ENCODE measurements around the gene IPO9. TPM values are rescaled to one million over a fixed set of nuclear protein-coding genes. Genes with fewer than 3 reads are reported as not detected.

The IPO9 gene
- total RNA-seq, 5 donors from 2014 or later (not counting 1 experiment from before 2014, with no cell fraction given) = 28.2 to 39.9 (median 36.9) TPM

GRCh38 chr1:201870397-201870796 lies 41.4 kb downstream of the IPO9 start:
- Histone ChIP-seq H3K27me3 (replicated peaks in 1 of 2; ENCODE audit: control insufficient read depth in 2 of 2, extremely low read depth in 1 of 2, insufficient read depth in 2 of 2, low read length in 1 of 2) (no peaks in the 10 kb centered on the region), H3K36me3 (ENCODE audit: control insufficient read depth in 2 of 2, extremely low read depth in 1 of 2, insufficient read depth in 1 of 2, low read length in 1 of 2) (peaks cover 22 to 81% of the 10 kb centered on the region in 2 donors), H3K4me3 (ENCODE audit: control insufficient read depth in 1 of 2, extremely low read depth in 1 of 2, low read length in 1 of 2) (no peak overlapping the region), H3K4me1 (ENCODE audit: control insufficient read depth in 1 of 2, extremely low read depth in 1 of 2, insufficient read depth in 2 of 2, low read length in 2 of 2) (no peaks in the 10 kb centered on the region), H3K27ac (ENCODE audit: low read length) (no peak overlapping the region), H3K9me3 (no peaks in the 10 kb centered on the region)
- CTCF ChIA-PET = no interaction called here
- POLR2A ChIA-PET = no interaction called here
- no peaks in the 10 kb centered on the region for H3K9me3 Mint-ChIP-seq
- H3K4me3 Mint-ChIP-seq = no peak overlapping the region
- H3K27me3 Mint-ChIP-seq = no peaks in the 10 kb centered on the region
- peaks cover 61% of the 10 kb centered on the region for H3K36me3 Mint-ChIP-seq
- no peak overlapping the region for H3K27ac Mint-ChIP-seq
- WGBS (ENCODE audit: insufficient coverage) = 90% methylated on average over 2 of the region's 10 CpGs
- no peaks in the 10 kb centered on the region for H3K4me1 Mint-ChIP-seq
- DNase-seq (no peak), ATAC-seq (replicated peaks in 1 of 4) (no peak)

DNA sequence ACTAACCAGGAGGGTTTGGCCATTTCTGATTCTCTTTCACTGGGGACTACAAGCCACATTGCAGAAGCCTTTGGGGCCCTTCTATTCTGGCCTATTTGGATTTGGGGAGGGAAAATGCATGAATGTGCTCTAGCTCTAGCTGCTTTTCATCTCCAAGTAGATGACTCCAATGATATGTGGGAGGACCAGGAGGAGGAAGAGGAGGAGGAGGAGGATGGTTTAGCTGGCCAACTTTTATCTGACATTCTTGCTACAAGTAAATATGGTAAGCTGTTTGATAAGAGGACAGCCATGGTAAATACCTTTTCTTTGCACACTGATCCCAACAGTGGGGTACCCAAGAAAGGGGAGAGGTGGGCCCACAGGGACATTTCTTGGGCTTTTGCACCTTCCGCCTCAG lies 45.7 kb downstream of the IPO9 start:
- H3K27ac ChIP-seq (ENCODE audit: low read length) = no peak overlapping the region
- no peaks in the 10 kb centered on the region for H3K27me3 ChIP-seq (replicated peaks in 1 of 2; ENCODE audit: control insufficient read depth in 2 of 2, extremely low read depth in 1 of 2, insufficient read depth in 2 of 2, low read length in 1 of 2)
- Mint-ChIP-seq H3K9me3 (no peaks in the 10 kb centered on the region), H3K27ac (no peak overlapping the region), H3K27me3 (no peaks in the 10 kb centered on the region), H3K4me3 (no peak overlapping the region), H3K4me1 (peaks cover 0 to 2% (median 0%) of the 10 kb centered on the region in 3 donors), H3K36me3 (peaks cover 48% of the 10 kb centered on the region)
- ATAC-seq (replicated peaks in 1 of 4) (no peak), DNase-seq (no peak)
- peaks cover 20 to 53% of the 10 kb centered on the region in 2 donors for H3K36me3 ChIP-seq (ENCODE audit: control insufficient read depth in 2 of 2, extremely low read depth in 1 of 2, insufficient read depth in 1 of 2, low read length in 1 of 2)
- H3K4me3 ChIP-seq (ENCODE audit: control insufficient read depth in 1 of 2, extremely low read depth in 1 of 2, low read length in 1 of 2) = no peak overlapping the region
- H3K4me1 ChIP-seq (ENCODE audit: control insufficient read depth in 1 of 2, extremely low read depth in 1 of 2, insufficient read depth in 2 of 2, low read length in 2 of 2) = no peaks in the 10 kb centered on the region
- WGBS (ENCODE audit: insufficient coverage) = 88% methylated on average over 1 of the region's 1 CpG
- POLR2A ChIA-PET = no interaction called here
- no peaks in the 10 kb centered on the region for H3K9me3 ChIP-seq
- CTCF ChIA-PET = interaction anchor here in 1 of 2 donors (0.7 kb wide), 1 partner anchor 450 kb away, joined by 3 read pairs; no protein-coding TSS in a partner anchor

GRCh38 chr1:201876148-201876818 lies 47.3 kb downstream of the IPO9 start:
- Histone ChIP-seq H3K4me3 (ENCODE audit: control insufficient read depth in 1 of 2, extremely low read depth in 1 of 2, low read length in 1 of 2) (no peak overlapping the region), H3K27me3 (replicated peaks in 1 of 2; ENCODE audit: control insufficient read depth in 2 of 2, extremely low read depth in 1 of 2, insufficient read depth in 2 of 2, low read length in 1 of 2) (no peaks in the 10 kb centered on the region), H3K27ac (ENCODE audit: low read length) (no peak overlapping the region), H3K9me3 (no peaks in the 10 kb centered on the region), H3K36me3 (ENCODE audit: control insufficient read depth in 2 of 2, extremely low read depth in 1 of 2, insufficient read depth in 1 of 2, low read length in 1 of 2) (peaks cover 12 to 37% of the 10 kb centered on the region in 2 donors), H3K4me1 (ENCODE audit: control insufficient read depth in 1 of 2, extremely low read depth in 1 of 2, insufficient read depth in 2 of 2, low read length in 2 of 2) (no peaks in the 10 kb centered on the region)
- Mint-ChIP-seq H3K4me1 (peaks cover 0 to 2% (median 1%) of the 10 kb centered on the region in 3 donors), H3K27me3 (no peaks in the 10 kb centered on the region), H3K27ac (no peak overlapping the region), H3K9me3 (no peaks in the 10 kb centered on the region), H3K4me3 (no peak overlapping the region), H3K36me3 (peaks cover 36% of the 10 kb centered on the region)
- ATAC-seq (replicated peaks in 1 of 4) = no peak
- WGBS (ENCODE audit: insufficient coverage) = 92% methylated on average over 3 of the region's 8 CpGs
- POLR2A ChIA-PET = no interaction called here
- CTCF ChIA-PET = interaction anchor here in 1 of 2 donors (0.7 kb wide), 1 partner anchor 69 kb away, joined by 5 read pairs; no protein-coding TSS in a partner anchor
- DNase-seq = no peak

DNA sequence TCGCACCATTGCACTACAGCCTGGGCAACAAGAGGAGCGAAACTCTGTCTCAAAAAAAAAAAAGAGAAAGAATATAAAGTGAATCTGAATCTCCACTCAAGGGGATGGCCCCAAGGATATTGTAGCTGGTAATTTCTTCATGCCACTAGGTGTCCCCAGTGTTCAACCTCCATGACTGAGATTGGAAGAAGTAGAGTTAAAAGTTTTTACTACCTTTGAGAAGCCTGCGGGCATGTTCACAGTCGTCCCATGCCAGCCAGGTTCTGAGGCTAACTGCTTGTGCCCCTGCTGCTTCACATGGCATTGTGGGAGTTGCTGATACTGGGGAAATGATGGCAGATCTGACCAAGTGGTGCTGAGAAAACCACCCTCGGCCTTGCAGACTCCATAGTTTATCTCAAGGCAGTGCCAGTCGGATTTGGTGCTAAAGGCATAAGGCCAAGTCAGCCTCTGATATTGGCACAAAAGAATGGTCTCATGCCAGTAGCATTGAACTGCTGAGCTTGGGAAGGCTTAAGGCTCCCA lies 49.0 kb downstream of the IPO9 start:
- Mint-ChIP-seq H3K27me3 (no peaks in the 10 kb centered on the region), H3K27ac (no peak overlapping the region), H3K4me3 (no peak overlapping the region), H3K36me3 (peaks cover 22% of the 10 kb centered on the region), H3K4me1 (peaks cover 0 to 2% (median 1%) of the 10 kb centered on the region in 3 donors), H3K9me3 (no peaks in the 10 kb centered on the region)
- Histone ChIP-seq H3K27ac (ENCODE audit: low read length) (no peak overlapping the region), H3K27me3 (replicated peaks in 1 of 2; ENCODE audit: control insufficient read depth in 2 of 2, extremely low read depth in 1 of 2, insufficient read depth in 2 of 2, low read length in 1 of 2) (no peaks in the 10 kb centered on the region), H3K36me3 (ENCODE audit: control insufficient read depth in 2 of 2, extremely low read depth in 1 of 2, insufficient read depth in 1 of 2, low read length in 1 of 2) (peaks cover 5 to 21% of the 10 kb centered on the region in 2 donors), H3K4me3 (ENCODE audit: control insufficient read depth in 1 of 2, extremely low read depth in 1 of 2, low read length in 1 of 2) (no peak overlapping the region), H3K4me1 (ENCODE audit: control insufficient read depth in 1 of 2, extremely low read depth in 1 of 2, insufficient read depth in 2 of 2, low read length in 2 of 2) (no peaks in the 10 kb centered on the region), H3K9me3 (no peaks in the 10 kb centered on the region)
- DNase-seq (peak in 3 of 35 experiments; percentile 15 to 46 (median 23)), ATAC-seq (replicated peaks in 1 of 4) (peak in 3 of 4 experiments; percentile 29 to 51 (median 44))
- POLR2A ChIA-PET = no interaction called here
- CTCF ChIA-PET = interaction anchor here in 1 of 2 donors (0.7 kb wide), 1 partner anchor 11 kb away, joined by 3 read pairs; no protein-coding TSS in a partner anchor
- 74% methylated on average over 5 of the region's 6 CpGs for WGBS (ENCODE audit: insufficient coverage)

GRCh38 chr1:201880928-201881571 lies 52.1 kb downstream of the IPO9 start:
- ChIA-PET POLR2A (no interaction called here), CTCF (interaction anchor here (0.6 to 1.3 kb wide), 6 partner anchors 14 to 918 kb away, joined by 3 to 5 read pairs (median 3); no protein-coding TSS in a partner anchor)
- H3K9me3 ChIP-seq = no peaks in the 10 kb centered on the region
- Mint-ChIP-seq H3K27me3 (no peaks in the 10 kb centered on the region), H3K4me3 (no peak overlapping the region), H3K27ac (no peak overlapping the region), H3K4me1 (peaks cover 0 to 3% (median 2%) of the 10 kb centered on the region in 3 donors), H3K9me3 (no peaks in the 10 kb centered on the region), H3K36me3 (peaks cover 4% of the 10 kb centered on the region)
- H3K4me3 ChIP-seq (ENCODE audit: control insufficient read depth in 1 of 2, extremely low read depth in 1 of 2, low read length in 1 of 2) = no peak overlapping the region
- H3K27me3 ChIP-seq (replicated peaks in 1 of 2; ENCODE audit: control insufficient read depth in 2 of 2, extremely low read depth in 1 of 2, insufficient read depth in 2 of 2, low read length in 1 of 2) = no peaks in the 10 kb centered on the region
- H3K27ac ChIP-seq (ENCODE audit: low read length) = no peak overlapping the region
- DNase-seq (no peak), ATAC-seq (replicated peaks in 1 of 4) (no peak)
- H3K4me1 ChIP-seq (ENCODE audit: control insufficient read depth in 1 of 2, extremely low read depth in 1 of 2, insufficient read depth in 2 of 2, low read length in 2 of 2) = no peaks in the 10 kb centered on the region
- H3K36me3 ChIP-seq (ENCODE audit: control insufficient read depth in 2 of 2, extremely low read depth in 1 of 2, insufficient read depth in 1 of 2, low read length in 1 of 2) = no peaks in the 10 kb centered on the region
- 100% methylated on average over 1 of the region's 6 CpGs for WGBS (ENCODE audit: insufficient coverage)

DNA sequence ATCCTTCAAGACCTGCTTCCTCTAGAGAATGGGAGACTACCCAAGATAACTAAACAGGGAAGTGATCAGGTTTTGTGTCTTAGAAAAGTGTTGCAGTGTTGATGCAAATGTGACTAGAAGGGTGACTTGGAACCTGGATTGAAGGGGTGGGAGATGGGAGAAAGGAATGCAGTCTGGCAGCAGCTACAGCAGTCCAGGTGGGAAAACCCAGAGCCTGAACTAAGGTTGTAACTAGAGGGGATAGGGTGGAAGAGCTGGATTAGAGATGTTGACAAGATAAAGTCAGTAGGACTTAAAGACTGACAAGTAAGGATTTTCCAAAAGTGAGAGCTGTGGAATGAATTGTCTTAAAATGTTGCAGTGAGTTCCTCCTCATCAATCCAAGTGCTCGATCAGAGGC lies 52.7 kb downstream of the IPO9 start:
- H3K4me3 ChIP-seq (ENCODE audit: control insufficient read depth in 1 of 2, extremely low read depth in 1 of 2, low read length in 1 of 2) = no peak overlapping the region
- no peak overlapping the region for H3K27ac ChIP-seq (ENCODE audit: low read length)
- H3K9me3 ChIP-seq = no peaks in the 10 kb centered on the region
- POLR2A ChIA-PET = no interaction called here
- no peak overlapping the region for H3K4me3 Mint-ChIP-seq
- peaks cover 0 to 1% of the 10 kb centered on the region in 2 donors for H3K27me3 Mint-ChIP-seq
- no peaks in the 10 kb centered on the region for H3K27me3 ChIP-seq (replicated peaks in 1 of 2; ENCODE audit: control insufficient read depth in 2 of 2, extremely low read depth in 1 of 2, insufficient read depth in 2 of 2, low read length in 1 of 2)
- WGBS (ENCODE audit: insufficient coverage) = 100% methylated on average over 1 of the region's 1 CpG
- H3K9me3 Mint-ChIP-seq = no peaks in the 10 kb centered on the region
- H3K4me1 ChIP-seq (ENCODE audit: control insufficient read depth in 1 of 2, extremely low read depth in 1 of 2, insufficient read depth in 2 of 2, low read length in 2 of 2) = no peaks in the 10 kb centered on the region
- H3K27ac Mint-ChIP-seq = no peak overlapping the region
- H3K36me3 ChIP-seq (ENCODE audit: control insufficient read depth in 2 of 2, extremely low read depth in 1 of 2, insufficient read depth in 1 of 2, low read length in 1 of 2) = no peaks in the 10 kb centered on the region
- CTCF ChIA-PET = interaction anchor here in 1 of 2 donors (0.6 kb wide), 1 partner anchor 14 kb away, joined by 3 read pairs; no protein-coding TSS in a partner anchor
- H3K36me3 Mint-ChIP-seq = peaks cover 4% of the 10 kb centered on the region
- DNase-seq (no peak), ATAC-seq (replicated peaks in 1 of 4) (no peak)
- peaks cover 0 to 3% (median 2%) of the 10 kb centered on the region in 3 donors for H3K4me1 Mint-ChIP-seq
